Embryonic facial prominence (tissue), 1 donor: Measurements from ENCODE around the gene CEP126.

Source experiments
- DNase-seq: peaks from one replicate; pipeline ENCODE4 v3.0.0-alpha.2; 2016; ENCODE audit errors: extremely low spot score

CEP126 gene, protein sequence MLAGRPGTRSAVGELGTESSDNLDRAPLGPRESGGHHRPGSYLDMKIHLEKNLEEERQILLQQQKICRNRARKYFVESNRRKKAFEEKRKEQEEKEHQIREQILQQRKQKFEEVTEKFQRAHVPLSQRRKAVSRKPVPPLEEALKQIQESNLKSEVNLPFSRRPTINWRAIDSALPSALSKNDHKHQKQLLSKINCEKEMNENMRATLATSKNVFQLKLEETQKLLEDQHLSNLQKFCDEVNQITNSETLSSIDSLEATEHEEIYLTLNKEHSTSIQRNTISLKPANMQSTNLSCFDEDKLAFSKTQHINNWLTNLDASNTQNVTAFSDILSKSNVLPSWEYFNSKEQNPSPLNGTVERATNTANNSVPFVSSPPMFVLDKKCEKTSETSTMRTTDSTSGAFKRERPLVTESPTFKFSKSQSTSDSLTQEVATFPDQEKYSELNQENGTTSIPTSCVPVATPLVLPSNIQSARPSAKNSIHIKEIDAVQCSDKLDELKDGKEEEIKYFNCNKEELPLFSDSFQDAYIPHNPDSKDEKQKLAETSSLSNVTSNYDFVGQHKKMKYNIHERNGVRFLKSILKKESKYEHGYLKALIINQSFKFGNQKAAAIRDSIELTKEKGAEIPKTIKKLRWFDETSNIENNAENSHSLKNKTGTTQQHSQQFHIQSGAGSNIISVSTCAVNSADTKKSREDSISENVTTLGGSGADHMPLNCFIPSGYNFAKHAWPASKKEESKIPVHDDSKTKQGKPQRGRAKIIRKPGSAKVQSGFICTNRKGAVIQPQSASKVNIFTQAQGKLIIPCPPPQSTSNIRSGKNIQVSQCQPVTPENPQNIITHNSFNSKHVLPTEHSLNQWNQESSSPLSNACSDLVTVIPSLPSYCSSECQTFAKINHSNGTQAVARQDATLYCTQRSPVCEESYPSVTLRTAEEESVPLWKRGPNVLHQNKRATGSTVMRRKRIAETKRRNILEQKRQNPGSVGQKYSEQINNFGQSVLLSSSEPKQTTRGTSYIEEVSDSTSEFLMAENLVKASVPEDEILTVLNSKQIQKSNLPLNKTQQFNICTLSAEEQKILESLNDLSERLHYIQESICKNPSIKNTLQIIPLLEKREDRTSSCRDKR

DNA sequence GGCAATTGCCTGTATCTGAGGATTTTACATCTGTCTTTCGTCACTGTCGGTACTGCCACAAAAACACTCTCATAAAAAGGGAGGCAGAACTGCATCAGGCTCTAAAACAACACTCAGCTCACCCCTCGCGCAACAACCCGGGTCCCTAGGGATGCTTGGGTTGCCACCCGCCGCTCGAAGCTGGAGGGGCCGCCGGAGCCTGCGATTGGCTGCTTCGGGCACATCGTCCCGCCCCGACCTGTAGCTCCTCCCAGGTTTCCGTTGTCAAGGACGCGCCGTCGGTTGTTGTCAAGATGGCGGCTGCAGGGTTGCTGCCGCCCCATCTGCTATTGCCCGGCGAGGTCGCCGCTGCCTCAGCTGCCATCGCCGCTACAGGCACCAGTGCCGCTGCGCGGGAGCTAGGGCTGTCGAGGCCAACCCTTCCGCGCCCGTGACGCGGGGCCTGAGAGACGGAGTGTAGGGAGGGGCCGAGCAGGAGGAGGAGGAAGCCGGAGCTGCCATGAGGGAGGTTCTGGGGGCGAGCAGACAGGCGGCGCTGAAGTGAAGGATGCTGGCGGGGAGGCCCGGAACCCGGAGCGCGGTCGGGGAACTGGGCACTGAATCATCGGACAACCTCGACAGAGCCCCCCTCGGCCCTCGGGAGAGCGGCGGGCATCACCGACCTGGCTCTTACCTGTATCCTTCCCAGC is at the start of gene CEP126:
TSS of gene CEP126 (plus strand) at position 273 of the 689 bp plus-strand sequence. CDS start at position 548, 275 bp downstream.
- peak; percentile 86 for DNase-seq

- DNase-seq: no peak
These were observed 48.0 kb upstream of the CEP126 start for GRCh38 chr11:101866619-101867491.

- no peak for DNase-seq
These were observed 46.9 kb upstream of the CEP126 start for GRCh38 chr11:101867951-101868350.

GRCh38 chr11:101870510-101870909 is 44.3 kb upstream of the CEP126 start:
- no peak for DNase-seq

- DNase-seq: no peak
These were observed 42.5 kb upstream of the CEP126 start for GRCh38 chr11:101872171-101872882.

DNA sequence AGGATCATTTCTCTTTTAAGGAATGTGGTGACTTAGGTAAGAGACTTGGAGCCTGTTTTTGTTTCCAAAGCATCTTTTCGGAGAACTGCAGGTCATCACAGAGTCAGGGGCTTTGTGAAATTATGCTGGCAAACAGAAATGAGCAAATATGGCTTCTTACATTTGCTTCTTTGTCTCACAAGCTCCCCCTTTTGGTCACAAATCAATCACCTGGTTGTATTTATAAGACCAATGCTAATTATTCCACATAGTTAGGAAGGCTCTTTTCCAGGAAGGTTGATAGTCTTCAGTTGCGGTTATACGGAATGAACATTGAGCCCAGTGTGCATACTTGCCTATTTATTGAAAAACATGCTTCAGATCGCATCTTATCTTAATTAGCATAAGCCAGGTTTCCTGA is 34.6 kb upstream of the CEP126 start:
- no peak for DNase-seq

DNA sequence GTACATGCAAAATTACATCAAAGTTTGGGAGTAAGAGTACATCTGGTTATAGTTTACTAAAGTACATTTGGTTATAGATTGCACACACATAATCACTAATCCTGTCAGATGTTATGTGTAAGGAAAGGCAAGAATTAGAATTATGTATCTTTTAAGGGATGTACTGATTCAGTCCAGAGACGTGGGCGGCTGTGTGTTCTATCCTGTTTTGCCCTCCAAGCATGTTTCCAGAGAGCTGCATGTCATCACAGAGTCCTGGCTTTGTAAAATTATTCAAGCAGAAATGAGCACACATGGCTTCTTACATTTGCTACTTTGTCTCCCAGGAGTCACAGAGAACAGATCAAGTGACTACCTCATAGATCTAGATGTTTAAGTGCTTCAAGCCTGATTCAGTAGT is 33.2 kb upstream of the CEP126 start:
- DNase-seq: no peak

- no peak for DNase-seq
These were observed 29.2 kb upstream of the CEP126 start for GRCh38 chr11:101885631-101886030.

- DNase-seq: no peak
These were observed 25.0 kb upstream of the CEP126 start for GRCh38 chr11:101889767-101890166.

GRCh38 chr11:101894505-101894904 is 20.3 kb upstream of the CEP126 start:
- no peak for DNase-seq

DNA sequence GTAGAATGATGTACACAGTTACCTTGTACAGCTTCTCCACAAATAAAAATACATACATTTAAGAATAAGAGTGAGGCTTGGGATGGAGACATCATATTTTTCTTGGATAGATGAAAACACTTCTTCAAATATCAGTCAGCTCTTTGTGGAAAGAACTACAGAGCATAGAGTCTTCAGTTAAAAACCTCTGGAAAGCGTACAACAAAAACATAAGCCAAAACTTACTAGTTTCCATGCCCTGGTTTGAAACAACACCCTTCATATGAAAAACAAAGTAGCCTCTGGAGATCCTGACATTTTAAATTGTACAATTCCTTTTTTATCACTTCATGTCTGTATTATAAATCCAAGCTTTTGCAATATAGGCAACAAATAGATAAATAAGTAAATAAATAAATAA is 7.0 kb upstream of the CEP126 start:
- DNase-seq: no peak

GRCh38 chr11:101909087-101909486 is 5.7 kb upstream of the CEP126 start:
- no peak for DNase-seq

DNA sequence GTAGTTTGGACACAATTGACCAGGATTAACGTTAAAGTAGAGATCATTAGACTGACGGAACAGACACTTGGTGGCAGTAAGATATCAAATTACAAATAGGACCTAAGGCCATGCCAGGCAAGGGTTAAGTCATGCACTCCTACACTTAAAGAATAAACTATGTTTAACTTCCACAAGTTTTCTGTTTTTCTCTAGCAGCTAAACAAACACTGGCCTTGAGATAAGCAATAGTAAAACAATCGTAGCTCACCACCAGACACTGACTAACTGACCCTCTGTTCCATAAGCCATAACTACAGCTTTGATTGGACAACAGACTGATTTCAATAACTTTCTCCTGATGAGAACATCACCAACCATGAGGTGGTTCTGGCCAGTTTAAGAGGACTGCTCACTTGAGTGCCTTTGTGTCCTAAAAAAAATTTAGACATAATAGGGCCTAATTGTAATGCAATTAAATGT is 2.0 kb upstream of the CEP126 start:
- DNase-seq: no peak

GRCh38 chr11:101913656-101914055 is 1.2 kb upstream of the CEP126 start:
- no peak for DNase-seq

GRCh38 chr11:101914341-101914737 is 471 bp upstream of the CEP126 start:
- DNase-seq: peak; percentile 53

- DNase-seq: peak; percentile 72
These were observed 1.0 kb downstream of the CEP126 start for GRCh38 chr11:101915791-101916291.

- DNase-seq: no peak
These were observed 1.6 kb downstream of the CEP126 start, which contains the start of gene ANGPTL5 for GRCh38 chr11:101916422-101916821. ANGPTL5 (minus strand) TSS chr11:101916522; CDS start chr11:101907909, 8,613 bp downstream.

- DNase-seq: no peak
These were observed 2.4 kb downstream of the CEP126 start for GRCh38 chr11:101917226-101917625.

- DNase-seq: no peak
These were observed 6.2 kb downstream of the CEP126 start for GRCh38 chr11:101920992-101921391.

DNA sequence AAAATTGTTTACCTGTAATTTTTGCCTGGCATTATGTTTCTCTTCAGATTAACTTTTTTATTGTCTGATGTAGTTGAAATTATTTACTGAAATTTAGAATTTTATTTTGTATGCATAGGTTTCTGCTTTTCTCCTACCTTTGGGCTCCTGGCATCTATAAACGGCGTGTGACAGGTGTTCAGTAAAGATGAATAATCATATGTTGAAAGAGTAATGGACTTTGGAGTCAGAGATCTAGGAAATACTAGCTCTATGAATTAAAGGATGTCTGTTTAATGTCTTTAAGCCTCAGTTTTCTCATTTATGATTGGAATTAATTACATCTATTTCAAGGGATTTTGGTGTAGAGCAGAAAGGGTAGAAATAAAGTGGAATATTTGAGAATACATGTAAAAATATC is 8.7 kb downstream of the CEP126 start:
- DNase-seq: no peak
